K562 (cell line): ENCODE data around the gene CCAR1. TPM values are rescaled to one million over a fixed set of nuclear protein-coding genes. Genes with fewer than 3 reads are reported as not detected.

ENCODE experiments used
- CCAR2 ChIP-seq: fragments of 200-400 bp; formaldehyde crosslinking; IDR thresholded peaks from 2 replicates; pipeline ENCODE4 v1.6.1; 2017; ENCODE audit warnings: mild to moderate bottlenecking, low read depth, low read length
- CSDE1 ChIP-seq, 2 experiments: fragments of 450-650 bp; IDR thresholded peaks; 2 replicates each; pipeline ENCODE4 v1.6.1; 2016; ENCODE audit warnings: mild to moderate bottlenecking in 1 of 2
- FUS ChIP-seq: fragments of 200-400 bp; formaldehyde crosslinking; optimal IDR thresholded peaks from 2 replicates; pipeline ENCODE3; 2017; ENCODE audit warnings: low read depth, low read length
- HDGF ChIP-seq: fragments of 450-650 bp; IDR thresholded peaks from 2 replicates; pipeline ENCODE4 v1.6.1; 2016
- HEY1 ChIP-seq: fragments of 250-450 bp; sonication (Bioruptor Pico); IDR thresholded peaks from 2 replicates; pipeline ENCODE4 v1.5.0; 2020; ENCODE audit warnings: mild to moderate bottlenecking, moderate library complexity, borderline replicate concordance
- ID3 ChIP-seq, 2 experiments: fragments of 250-450 bp in 1 of 2; fragments of 450-650 bp in 1 of 2; sonication (Bioruptor Pico) in 1 of 2; IDR thresholded peaks; 2 replicates each; pipeline versions ENCODE4 v1.6.1 to v1.8.0; 2016 to 2021; ENCODE audit warnings: mild to moderate bottlenecking in 2 of 2, moderate library complexity in 2 of 2, missing compliant biosample characterization in 1 of 2, missing genetic modification characterization in 1 of 2
- KHSRP ChIP-seq: fragments of 450-650 bp; IDR thresholded peaks from 2 replicates; pipeline ENCODE4 v1.6.1; 2017
- KLF16 ChIP-seq: IDR thresholded peaks from 2 replicates; pipeline ENCODE4 v1.6.1; 2016; ENCODE audit warnings: antibody characterized with exemption
- LEF1 ChIP-seq: fragments of 450-650 bp; IDR thresholded peaks from 2 replicates; pipeline ENCODE4 v1.6.1; 2016; ENCODE audit warnings: mild to moderate bottlenecking
- PHF20 ChIP-seq: fragments of 450-650 bp; IDR thresholded peaks from 2 replicates; pipeline ENCODE4 v1.6.1; 2018; ENCODE audit not compliant: partially characterized antibody
- POLR2AphosphoS2 ChIP-seq: IDR thresholded peaks from 2 replicates; pipeline ENCODE4 v1.6.1; 2012; ENCODE audit warnings: low read length, improper control_type of control experiment
- POLR2G ChIP-seq: fragments of 200-400 bp; formaldehyde crosslinking; IDR thresholded peaks from 2 replicates; pipeline ENCODE4 v1.6.1; 2017; ENCODE audit warnings: low read depth, mild to moderate bottlenecking, antibody characterized with exemption, low read length, moderate library complexity
- PTTG1 ChIP-seq: fragments of 450-650 bp; IDR thresholded peaks from 2 replicates; pipeline ENCODE4 v1.6.1; 2016; ENCODE audit warnings: low read depth, mild to moderate bottlenecking, missing genetic modification characterization, missing compliant biosample characterization
- RAD21 ChIP-seq, 2 experiments: fragments of 250-450 bp in 1 of 2; fragments of 450-650 bp in 1 of 2; sonication (Bioruptor Pico) in 1 of 2; formaldehyde crosslinking in 1 of 2; IDR thresholded peaks in 1 of 2; conservative IDR thresholded peaks in 1 of 2; 2 replicates each; pipeline versions ENCODE4 v1.4.0 to v1.8.0; 2020 to 2022; ENCODE audit warnings: mild to moderate bottlenecking in 2 of 2, moderate library complexity in 1 of 2
- RAD51 ChIP-seq: fragments of 450-650 bp; IDR thresholded peaks from 2 replicates; pipeline ENCODE4 v1.7.1; 2016; ENCODE audit warnings: low read depth, mild to moderate bottlenecking, borderline replicate concordance
- RBM25 ChIP-seq: fragments of 200-400 bp; formaldehyde crosslinking; IDR thresholded peaks from 2 replicates; pipeline ENCODE4 v1.6.1; 2018; ENCODE audit warnings: low read length, low read depth, moderate library complexity; ENCODE audit not compliant: severe bottlenecking
- RFX7 ChIP-seq: fragments of 250-450 bp; sonication (Bioruptor Pico); IDR thresholded peaks from 2 replicates; pipeline ENCODE4 v1.5.1; 2021; ENCODE audit warnings: mild to moderate bottlenecking
- SP1 ChIP-seq: sonication (generic); formaldehyde crosslinking; IDR thresholded peaks from 2 replicates; pipeline ENCODE4 v1.8.1; 2022; ENCODE audit warnings: mild to moderate bottlenecking, missing genetic modification reagents
- TBL1XR1 ChIP-seq, 2 experiments: IDR thresholded peaks; 2 replicates each; pipeline ENCODE4 v1.6.1; 2012; ENCODE audit warnings: improper control_type of control experiment in 2 of 2, low read length in 2 of 2, mild to moderate bottlenecking in 1 of 2
- XRCC5 ChIP-seq: fragments of 200-400 bp; formaldehyde crosslinking; IDR thresholded peaks from 2 replicates; pipeline ENCODE4 v1.6.1; 2017; ENCODE audit warnings: low read depth, mild to moderate bottlenecking, low read length
- ZHX1 ChIP-seq: fragments of 150-350 bp; conservative IDR thresholded peaks from 2 replicates; pipeline ENCODE4 v1.6.1; 2014; ENCODE audit warnings: low read length
- ZKSCAN1 ChIP-seq: fragments of 150-350 bp; IDR thresholded peaks from 2 replicates; pipeline ENCODE4 v1.6.1; 2016; ENCODE audit warnings: low read depth, low read length
- ZNF146 ChIP-seq: IDR thresholded peaks from one replicate; pipeline ENCODE4 v1.6.1; 2018; ENCODE audit warnings: missing compliant biosample characterization; ENCODE audit not compliant: unreplicated experiment
- ZNF384 ChIP-seq: IDR thresholded peaks from 2 replicates; pipeline ENCODE4 v1.6.1; 2012; ENCODE audit warnings: low read depth, low read length, improper control_type of control experiment
- polyA plus RNA-seq, 8 experiments: library from polyadenylated mRNA; depleted of rRNA in 4 of 8; stranded (reverse) in 5 of 8; unstranded in 3 of 8; fragments of >200 nt; fragmentation: Nextera tagmentation in 2 of 8; fragmentation: Illumina TruSeq in 1 of 8; extraction: Ambion mirVana in 2 of 8; extraction: Trizol in 1 of 8; gene quantifications; 2 replicates each; pipeline versions ENCODE4 v1.2.1 to v1.2.3, GENCODE V29; 2011 to 2014; ENCODE audit warnings: inconsistent platforms in 1 of 8, missing spikeins in 1 of 8
- total RNA-seq, 7 experiments: library from RNA; depleted of rRNA in 6 of 7; stranded (reverse); fragments of >200 nt in 6 of 7; fragmentation: Illumina TruSeq in 2 of 7; extraction: Trizol in 2 of 7; gene quantifications; 2 replicates each; pipeline versions ENCODE4 v1.2.1 to v1.2.3, GENCODE V29; 2011 to 2021; ENCODE audit warnings: low replicate concordance in 1 of 7
- TF ChIP-seq, protein P1 (sequence below): fragments of 250-450 bp; sonication (Bioruptor Pico); IDR thresholded peaks from 2 replicates; pipeline ENCODE4 v1.5.0; 2020; ENCODE audit warnings: mild to moderate bottlenecking, borderline replicate concordance

CCAR1 gene
- total and polyA plus RNA-seq, 9 of the 15 experiments (the other 6 are each of a cell fraction or from before 2014, with no cell fraction given) = 44.8 to 173 (median 111) TPM

DNA sequence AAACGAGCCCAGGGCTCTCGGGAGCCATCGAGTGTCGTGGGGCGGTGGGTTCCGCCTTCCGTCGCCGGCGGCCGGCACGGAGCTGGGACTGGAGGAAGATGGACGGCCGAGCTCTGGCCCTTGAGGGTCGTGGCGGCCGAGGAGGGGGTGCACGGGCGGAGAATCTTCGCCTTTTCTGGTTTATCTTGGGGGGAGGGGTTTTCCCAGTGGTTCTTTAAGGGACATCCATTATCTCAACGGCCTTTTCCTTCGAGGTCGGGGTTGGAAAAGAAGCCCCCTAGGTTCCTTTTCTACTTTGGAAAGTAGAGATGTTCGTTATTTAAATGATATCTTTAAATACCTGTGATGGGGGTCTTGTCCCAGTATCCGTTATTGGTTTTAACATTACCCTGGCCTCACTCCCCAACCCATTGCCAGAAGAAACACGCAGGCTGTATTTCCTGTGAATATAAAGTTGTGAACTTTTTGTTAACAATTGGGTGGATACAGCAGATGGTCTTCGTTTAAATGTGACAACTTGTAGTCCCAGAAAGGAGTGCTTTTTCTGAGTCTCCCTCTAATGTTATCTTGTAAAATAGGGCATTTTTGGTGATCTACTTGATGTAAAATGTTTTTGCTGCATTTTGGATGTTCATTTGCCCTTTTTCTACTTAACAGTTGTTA lies 765 bp downstream of the CCAR1 start (continued):
- TF ChIP-seq RAD21 (CRISPR knock-in tag; conservative IDR thresholded peaks at IDR 0.05 in 1 of 2, IDR thresholded peaks at IDR 0.05 in 1 of 2) = no peak
- no peak for TF ChIP-seq RAD51
- TF ChIP-seq SP1 (CRISPR knock-in tag) = no peak
- TF ChIP-seq LEF1 = no peak
- TF ChIP-seq TBL1XR1 (IDR thresholded peaks at IDR 0.05; ENCODE audit: low read length in 2 of 2) = no peak
- TF ChIP-seq CSDE1 (IDR thresholded peaks at IDR 0.05) = no peak
- no peak for TF ChIP-seq RBM25
- TF ChIP-seq KHSRP = no peak
- TF ChIP-seq, protein P1, sequence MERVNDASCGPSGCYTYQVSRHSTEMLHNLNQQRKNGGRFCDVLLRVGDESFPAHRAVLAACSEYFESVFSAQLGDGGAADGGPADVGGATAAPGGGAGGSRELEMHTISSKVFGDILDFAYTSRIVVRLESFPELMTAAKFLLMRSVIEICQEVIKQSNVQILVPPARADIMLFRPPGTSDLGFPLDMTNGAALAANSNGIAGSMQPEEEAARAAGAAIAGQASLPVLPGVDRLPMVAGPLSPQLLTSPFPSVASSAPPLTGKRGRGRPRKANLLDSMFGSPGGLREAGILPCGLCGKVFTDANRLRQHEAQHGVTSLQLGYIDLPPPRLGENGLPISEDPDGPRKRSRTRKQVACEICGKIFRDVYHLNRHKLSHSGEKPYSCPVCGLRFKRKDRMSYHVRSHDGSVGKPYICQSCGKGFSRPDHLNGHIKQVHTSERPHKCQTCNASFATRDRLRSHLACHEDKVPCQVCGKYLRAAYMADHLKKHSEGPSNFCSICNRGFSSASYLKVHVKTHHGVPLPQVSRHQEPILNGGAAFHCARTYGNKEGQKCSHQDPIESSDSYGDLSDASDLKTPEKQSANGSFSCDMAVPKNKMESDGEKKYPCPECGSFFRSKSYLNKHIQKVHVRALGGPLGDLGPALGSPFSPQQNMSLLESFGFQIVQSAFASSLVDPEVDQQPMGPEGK = no peak
- no peak for TF ChIP-seq HDGF
- TF ChIP-seq ID3 (CRISPR knock-in tag; IDR thresholded peaks at IDR 0.05) = no peak
- TF ChIP-seq ID3 (tag; IDR thresholded peaks at IDR 0.05) = no peak
- no peak for TF ChIP-seq ZHX1
- no peak for TF ChIP-seq XRCC5
- TF ChIP-seq ZNF146 = no peak
- no peak for TF ChIP-seq PTTG1 (tag)
- TF ChIP-seq POLR2AphosphoS2 = 0 out of 2 replicates have a peak, but pooled peaks have one; percentile 40
- TF ChIP-seq POLR2G = no peak
- TF ChIP-seq ZKSCAN1 = no peak
- TF ChIP-seq ZNF384 = no peak
- TF ChIP-seq PHF20 = no peak
- no peak for TF ChIP-seq FUS
- TF ChIP-seq KLF16 = no peak
- TF ChIP-seq CCAR2 = no peak
- no peak for TF ChIP-seq RFX7 (CRISPR knock-in tag)
- TF ChIP-seq HEY1 = no peak
